Endothelial cell of umbilical vein (primary cell): ENCODE results near the gene HLTF.

Experiments used
- EZH2 ChIP-seq: IDR thresholded peaks from 2 replicates; pipeline ENCODE4 v1.6.1; 2012; ENCODE audit warnings: borderline replicate concordance, low read depth, mild to moderate bottlenecking, moderate library complexity, low read length, inconsistent platforms; ENCODE audit not compliant: severe bottlenecking
- POLR2AphosphoS5 ChIP-seq: IDR thresholded peaks from 2 replicates; pipeline ENCODE4 v1.6.1; 2012; ENCODE audit warnings: low read depth, mild to moderate bottlenecking, control low read depth, low read length, moderate library complexity; ENCODE audit not compliant: insufficient read depth
- TF ChIP-seq, protein P1 (sequence below), 2 donors: IDR thresholded peaks; 1 replicate in 1 of 2; 2 replicates in 1 of 2; pipeline ENCODE4 v1.5.1; 2011; ENCODE audit warnings: low read length in 2 of 2, mild to moderate bottlenecking in 2 of 2, moderate library complexity in 2 of 2, control low read depth in 1 of 2, inconsistent platforms in 1 of 2, low read depth in 1 of 2; ENCODE audit not compliant: insufficient read depth in 1 of 2; ENCODE audit errors: extremely low read depth in 1 of 2

DNA sequence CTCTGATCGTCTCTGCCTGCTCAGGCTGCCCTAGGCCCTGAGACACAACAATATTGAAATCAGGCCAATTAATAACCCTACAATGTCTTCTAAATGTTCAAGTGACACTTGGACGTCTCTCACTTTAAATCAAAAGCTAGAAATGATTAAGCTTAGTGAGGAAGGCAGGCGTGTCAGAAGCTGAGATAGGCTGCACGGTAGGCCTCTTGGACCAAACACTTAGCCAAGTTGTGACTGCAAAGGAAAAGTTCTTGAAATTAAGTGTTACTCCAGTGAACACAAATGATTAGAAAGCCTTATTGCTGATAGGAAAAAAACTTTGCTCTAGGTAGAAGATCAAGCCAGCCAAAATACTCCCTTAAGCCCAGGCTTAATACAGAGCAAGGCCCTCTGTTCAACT lies 45.3 kb upstream of the HLTF start:
- TF ChIP-seq, protein P1, sequence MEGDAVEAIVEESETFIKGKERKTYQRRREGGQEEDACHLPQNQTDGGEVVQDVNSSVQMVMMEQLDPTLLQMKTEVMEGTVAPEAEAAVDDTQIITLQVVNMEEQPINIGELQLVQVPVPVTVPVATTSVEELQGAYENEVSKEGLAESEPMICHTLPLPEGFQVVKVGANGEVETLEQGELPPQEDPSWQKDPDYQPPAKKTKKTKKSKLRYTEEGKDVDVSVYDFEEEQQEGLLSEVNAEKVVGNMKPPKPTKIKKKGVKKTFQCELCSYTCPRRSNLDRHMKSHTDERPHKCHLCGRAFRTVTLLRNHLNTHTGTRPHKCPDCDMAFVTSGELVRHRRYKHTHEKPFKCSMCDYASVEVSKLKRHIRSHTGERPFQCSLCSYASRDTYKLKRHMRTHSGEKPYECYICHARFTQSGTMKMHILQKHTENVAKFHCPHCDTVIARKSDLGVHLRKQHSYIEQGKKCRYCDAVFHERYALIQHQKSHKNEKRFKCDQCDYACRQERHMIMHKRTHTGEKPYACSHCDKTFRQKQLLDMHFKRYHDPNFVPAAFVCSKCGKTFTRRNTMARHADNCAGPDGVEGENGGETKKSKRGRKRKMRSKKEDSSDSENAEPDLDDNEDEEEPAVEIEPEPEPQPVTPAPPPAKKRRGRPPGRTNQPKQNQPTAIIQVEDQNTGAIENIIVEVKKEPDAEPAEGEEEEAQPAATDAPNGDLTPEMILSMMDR (IDR thresholded peaks at IDR 0.05; ENCODE audit: extremely low read depth in 1 of 2, insufficient read depth in 1 of 2, low read depth in 1 of 2, low read length in 2 of 2), result no peak
- no peak for TF ChIP-seq EZH2
- TF ChIP-seq POLR2AphosphoS5, result no peak
